Adrenal gland (tissue), 5 donors: ENCODE data around the gene LMF1.

Experiments used
- CTCF ChIP-seq, 6 experiments: fragments of 450-650 bp in 4 of 6; fragments of 200-600 bp in 2 of 6; sonication (generic) in 1 of 6; IDR thresholded peaks; 1 replicate in 5 of 6; 2 replicates in 1 of 6; pipeline versions ENCODE4 v1.5.1 to v1.8.0; 2016 to 2021; ENCODE audit warnings: antibody characterized with exemption in 6 of 6, mild to moderate bottlenecking in 2 of 6, moderate library complexity in 1 of 6
- POLR2A ChIP-seq, 2 donors: fragments of 450-650 bp; IDR thresholded peaks; one replicate each; pipeline ENCODE4 v1.6.1; 2017; ENCODE audit warnings: antibody characterized with exemption in 2 of 2, mild to moderate bottlenecking in 2 of 2, moderate library complexity in 1 of 2
- donor health status: DM: no; HTN: no; CAD: no.

GRCh38 chr16:984736-985636 is 14.2 kb upstream of the LMF1 start:
- TF ChIP-seq CTCF (IDR thresholded peaks at IDR 0.05) (no peak), POLR2A (IDR thresholded peaks at IDR 0.05) (no peak)
